Heart left ventricle (tissue), 16 donors: ENCODE measurements around the gene DHPS. TPM values are rescaled to one million over a fixed set of nuclear protein-coding genes. Genes with fewer than 3 reads are reported as not detected.

Source experiments
- ATAC-seq, 4 donors: fragments of 200-7000 bp; cut with Tn5 transposase; one replicate each; pipeline ENCODE4 v1.9.1; 2020 to 2022; ENCODE audit warnings: moderate library complexity in 4 of 4, mild to moderate bottlenecking in 3 of 4, moderate number of reproducible peaks in 1 of 4
- DNase-seq, 5 donors: peaks; one replicate each; pipeline ENCODE4 v3.0.0-alpha.2; 2020
- H3K27ac ChIP-seq, 12 donors: fragments of 200-600 bp; sonication (generic) in 4 of 12; one replicate each; pipeline versions ENCODE4 v1.5.0 to v1.8.0; 2016 to 2022; ENCODE audit warnings: mild to moderate bottlenecking in 2 of 12
- H3K27me3 ChIP-seq, 9 donors: fragments of 200-600 bp; sonication (generic) in 2 of 9; one replicate each; pipeline versions ENCODE4 v1.5.1 to v1.8.0; 2016 to 2022; ENCODE audit warnings: mild to moderate bottlenecking in 3 of 9
- H3K36me3 ChIP-seq, 9 donors: fragments of 200-600 bp; sonication (generic) in 2 of 9; one replicate each; pipeline versions ENCODE4 v1.5.0 to v1.8.0; 2018 to 2022; ENCODE audit warnings: mild to moderate bottlenecking in 2 of 9
- H3K4me1 ChIP-seq, 12 donors: fragments of 200-600 bp; sonication (generic) in 4 of 12; one replicate each; pipeline versions ENCODE4 v1.5.0 to v1.8.0; 2016 to 2022; ENCODE audit warnings: mild to moderate bottlenecking in 3 of 12
- H3K4me3 ChIP-seq, 12 donors: fragments of 200-600 bp; sonication (generic) in 4 of 12; one replicate each; pipeline versions ENCODE4 v1.5.0 to v1.8.0; 2017 to 2022; ENCODE audit warnings: mild to moderate bottlenecking in 9 of 12, moderate library complexity in 4 of 12
- H3K9me3 ChIP-seq, 12 donors: fragments of 200-600 bp; sonication (generic) in 4 of 12; one replicate each; pipeline versions ENCODE4 v1.5.0 to v1.8.0; 2016 to 2022; ENCODE audit warnings: mild to moderate bottlenecking in 1 of 12
- CTCF ChIP-seq, 12 donors: fragments of 200-600 bp; sonication (generic) in 4 of 12; IDR thresholded peaks; one replicate each; pipeline versions ENCODE4 v1.5.0 to v1.8.0; 2018 to 2022; ENCODE audit warnings: antibody characterized with exemption in 12 of 12, mild to moderate bottlenecking in 5 of 12
- POLR2A ChIP-seq, 2 donors: fragments of 450-650 bp; IDR thresholded peaks; one replicate each; pipeline ENCODE4 v1.6.1; 2017; ENCODE audit warnings: antibody characterized with exemption in 2 of 2, mild to moderate bottlenecking in 2 of 2, moderate library complexity in 2 of 2
- WGBS, 4 donors: extraction: QIAGEN DNeasy Blood & Tissue Kit in 2 of 4; methylation state at CpG; one replicate each; pipeline versions ENCODE4 v1.1.5 to v1.1.7; 2013 to 2018; 5-methylcytosine and 5-hydroxymethylcytosine counted together
- intact Hi-C, 10 donors: fragments of 100-400 bp; cut with DNase I; formaldehyde crosslinking; loops; one replicate each; pipeline versions ENCODE4 v1.11.1 to v1.14.2; 2022
- polyA plus RNA-seq, 2 donors: library from polyadenylated mRNA; stranded (reverse); fragments of 200-250 nt; gene quantifications; one replicate each; pipeline ENCODE4 v1.2.3, GENCODE V29; 2013
- total RNA-seq, 9 donors: library from RNA; depleted of rRNA in 2 of 9; stranded (reverse); fragments of >200 nt in 2 of 9; fragmentation: NEBNext Ultra II Directional in 3 of 9; extraction: Animal tissue kit (Norgen Biotek cat#: 25700) in 3 of 9; gene quantifications; one replicate each; pipeline versions ENCODE4 v1.1.0 to v1.2.4, GENCODE V29; 2016 to 2023
- donor health status: ischemic (EF 13 %, LVEDD 7.1; RV severe dilation, severe dysfunction).
- donor health status: healthy with polysubstance abuse.
- donor health status: DM: no; HTN: yes; CAD: no.
- donor health status: DM: no; HTN: no; CAD: no.
- donor health status: ischemic (EF 25% LVEDD 6.9; RV normal size, moderate dysfunction).
- donor health status: ischemic (EF 25% LVEDD 5.7; RV mildly dilated, moderate dysfunction).
- donor health status: healthy.
- donor health status: DM: yes; HTN: yes; CAD: no.
- donor health status: ischemic (EF 35%, LVEDD 5.7; RV mildly dilated, moderate dysfunction).
- donor health status: nonischemic (EF 11% LVEDD 7.7; RV severe dilation, severe dysfunction).
- donor health status: DM: yes; HTN: yes; CAD: no.
- donor health status: PGD.
- donor health status: ischemic (EF 29% LVEDD 5.4; RV normal size, mild dysfunction).
- donor health status: nonischemic (EF 23%, LVEDD 6.1; RV moderate dilation, normal function).

DHPS gene
- total and polyA plus RNA-seq, 11 donors, result 47.6 to 121 (median 55.9) TPM

GRCh38 chr19:12665281-12665573 is 16.5 kb downstream of the DHPS start:
- 74 to 92% (median 85%) methylated on average over 10 of the region's 10 CpGs for WGBS, 4 donors
- Histone ChIP-seq H3K27me3 (no peaks in the 10 kb centered on the region), H3K9me3 (no peaks in the 10 kb centered on the region), H3K36me3 (peaks cover 0 to 53% (median 38%) of the 10 kb centered on the region in 9 donors), H3K4me1 (peaks cover 6 to 45% (median 33%) of the 10 kb centered on the region in 12 donors), H3K27ac (peak overlapping the region in 1 of 12 donors; percentile 90), H3K4me3 (peak overlapping the region in 7 of 12 donors; percentile 72 to 97 (median 93))
- DNase-seq, result peak; percentile 52 to 78 (median 65)
- intact Hi-C loops, result loop anchor here in 1 of 10 donors (5.0 kb wide), 1 partner anchor 103 kb away; no protein-coding TSS in a partner anchor
- TF ChIP-seq CTCF (IDR thresholded peaks at IDR 0.05), result no peak
- no peak for TF ChIP-seq POLR2A (IDR thresholded peaks at IDR 0.05)
- peak in 2 of 4 donors; percentile 12 to 21 for ATAC-seq

- intact Hi-C loops, result loop anchor here in 1 of 10 donors (5.0 kb wide), 1 partner anchor 102 kb away; no protein-coding TSS in a partner anchor
- H3K36me3 ChIP-seq, result peaks cover 0 to 59% (median 44%) of the 10 kb centered on the region in 9 donors
- H3K4me3 ChIP-seq, result peak overlapping the region in 2 of 12 donors; percentile 74 to 96
- peak overlapping the region in 1 of 12 donors; percentile 90 for H3K27ac ChIP-seq
- H3K27me3 ChIP-seq, result no peaks in the 10 kb centered on the region
- H3K4me1 ChIP-seq, result peaks cover 4 to 41% (median 28%) of the 10 kb centered on the region in 12 donors
- WGBS, 4 donors, result 82 to 90% (median 87%) methylated on average over 26 to 29 of the region's 29 CpGs
- ATAC-seq (no peak), DNase-seq (no peak)
- no peaks in the 10 kb centered on the region for H3K9me3 ChIP-seq
- no peak for TF ChIP-seq CTCF (IDR thresholded peaks at IDR 0.05)
- no peak for TF ChIP-seq POLR2A (IDR thresholded peaks at IDR 0.05)
These were observed 17.0 kb downstream of the DHPS start for GRCh38 chr19:12664406-12665280.

GRCh38 chr19:12660980-12661379 is 20.7 kb downstream of the DHPS start:
- H3K27me3 ChIP-seq, result no peaks in the 10 kb centered on the region
- no peak for DNase-seq
- WGBS, 4 donors, result 88 to 97% (median 93%) methylated on average over 12 of the region's 12 CpGs
- no peak for TF ChIP-seq POLR2A (IDR thresholded peaks at IDR 0.05)
- no peak for TF ChIP-seq CTCF (IDR thresholded peaks at IDR 0.05)
- H3K4me3 ChIP-seq, result no peak overlapping the region
- ATAC-seq, result no peak
- no peak overlapping the region for H3K27ac ChIP-seq
- no peaks in the 10 kb centered on the region for H3K9me3 ChIP-seq
- peaks cover 0 to 19% (median 6%) of the 10 kb centered on the region in 12 donors for H3K4me1 ChIP-seq
- peaks cover 0 to 89% (median 67%) of the 10 kb centered on the region in 9 donors for H3K36me3 ChIP-seq
- intact Hi-C loops, result no loop called here

- intact Hi-C loops, result no loop called here
- Histone ChIP-seq H3K4me1 (no peaks in the 10 kb centered on the region), H3K4me3 (no peak overlapping the region), H3K36me3 (peaks cover 0 to 93% (median 67%) of the 10 kb centered on the region in 9 donors), H3K9me3 (no peaks in the 10 kb centered on the region), H3K27me3 (no peaks in the 10 kb centered on the region), H3K27ac (no peak overlapping the region)
- DNase-seq (no peak), ATAC-seq (peak in 1 of 4 donors; percentile 20)
- 95 to 98% (median 96%) methylated on average over 21 to 22 of the region's 22 CpGs for WGBS, 4 donors
- TF ChIP-seq CTCF (IDR thresholded peaks at IDR 0.05) (no peak), POLR2A (IDR thresholded peaks at IDR 0.05) (no peak)
These were observed 23.7 kb downstream of the DHPS start for GRCh38 chr19:12657966-12658365.
